ENCODE results near the gene PKHD1.

PKHD1 gene

DNA sequence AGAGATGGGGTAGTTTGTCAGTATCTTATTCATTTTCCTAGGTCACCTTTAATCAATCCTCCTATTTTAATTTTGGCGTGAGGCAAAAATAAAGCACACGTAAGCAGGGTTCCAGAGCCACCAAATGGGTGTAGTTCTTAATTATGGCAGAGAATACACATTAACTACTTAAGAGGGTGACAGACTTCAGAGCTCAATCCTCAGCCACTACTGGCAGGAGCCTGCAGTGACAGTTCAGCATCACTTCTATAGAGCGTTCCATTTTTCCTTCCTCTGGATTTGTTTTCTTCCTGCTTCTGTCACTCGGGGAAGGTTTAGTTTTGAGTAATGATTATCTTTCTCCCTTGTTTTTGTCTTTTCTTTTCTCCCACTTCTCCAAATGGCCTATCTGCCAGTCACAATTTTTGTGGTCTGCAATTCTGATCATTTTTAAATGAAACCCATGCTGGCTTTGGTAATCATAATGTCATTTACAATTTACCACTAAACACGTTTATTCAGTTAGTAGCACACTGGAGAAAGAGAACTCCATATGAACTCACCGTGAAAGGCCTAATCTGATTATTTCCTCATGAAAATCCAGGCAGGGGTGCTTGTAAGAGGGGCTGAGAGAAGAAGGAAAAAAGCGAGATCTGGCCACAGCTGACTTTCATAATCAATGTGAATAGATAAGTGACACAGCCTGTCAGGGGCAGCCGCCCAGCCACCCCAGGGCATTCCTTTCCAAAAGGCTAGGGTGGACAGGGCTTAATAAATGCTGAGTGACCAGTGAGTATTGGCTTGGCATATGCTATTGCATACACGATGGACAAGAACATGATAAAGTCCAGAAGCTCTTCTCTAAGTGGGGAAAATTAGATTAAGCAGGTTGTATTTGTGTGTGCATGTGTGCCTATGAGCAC lies 412.1 kb downstream of the PKHD1 start:
- no peak for DNase-seq

DNA sequence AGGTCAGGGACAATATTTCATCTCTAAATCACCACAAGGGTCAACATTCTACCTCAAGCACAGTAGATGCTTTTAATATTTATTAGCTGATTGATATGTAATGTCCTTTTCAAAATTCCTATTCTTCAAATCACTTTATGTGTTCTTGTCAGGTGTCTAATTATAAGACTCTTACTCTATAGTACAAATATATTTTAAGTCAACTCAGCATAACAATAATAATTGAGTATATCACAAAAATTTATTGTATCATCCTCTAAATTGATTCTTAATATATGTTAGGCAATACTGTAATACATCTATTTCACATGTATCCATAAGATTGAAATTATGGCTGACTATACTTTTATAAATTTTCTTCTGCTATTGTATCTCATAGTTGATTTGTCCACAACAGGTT lies 423.9 kb downstream of the PKHD1 start:
- DNase-seq: no peak

- DNase-seq: no peak
Measured at GRCh38 chr6:51660767-51661166, 426.6 kb downstream of the PKHD1 start.

DNA sequence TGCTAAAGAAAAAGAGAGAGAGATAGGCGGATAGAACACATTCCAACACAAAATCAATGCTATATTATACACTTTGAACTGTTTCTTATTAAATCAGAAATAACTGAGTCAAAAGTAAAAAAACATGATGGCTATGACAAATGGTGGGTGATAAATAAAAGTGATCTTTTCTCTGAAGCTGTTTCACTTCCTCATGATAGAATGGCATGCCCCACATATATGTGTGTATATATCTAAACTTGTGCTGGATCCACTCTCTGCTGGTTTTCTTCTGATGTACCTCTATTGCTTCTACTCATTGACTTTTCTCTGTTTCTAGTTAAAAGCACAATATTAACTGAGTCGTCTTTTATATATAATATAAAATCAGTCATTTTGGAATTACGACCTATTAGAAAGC lies 429.9 kb downstream of the PKHD1 start:
- DNase-seq: no peak

DNA sequence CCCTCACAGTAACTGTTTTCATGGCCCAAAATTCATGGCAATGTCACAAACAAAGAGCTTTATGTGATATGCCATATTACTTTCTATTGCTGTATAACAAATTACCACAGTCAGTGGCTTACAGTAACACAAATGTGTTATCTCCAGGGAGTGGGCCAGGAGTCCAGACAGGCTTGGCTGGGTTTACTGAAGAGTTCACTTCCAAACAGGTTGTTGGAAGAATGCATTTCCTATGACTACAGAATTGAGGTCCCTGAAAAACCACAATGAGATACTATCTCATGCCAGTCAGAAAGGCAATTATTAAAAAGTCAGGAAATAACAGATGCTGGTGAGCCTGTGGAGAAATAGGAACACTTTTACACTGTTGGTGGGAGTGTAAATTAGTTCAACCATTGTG lies 431.9 kb downstream of the PKHD1 start:
- no peak for DNase-seq

DNA sequence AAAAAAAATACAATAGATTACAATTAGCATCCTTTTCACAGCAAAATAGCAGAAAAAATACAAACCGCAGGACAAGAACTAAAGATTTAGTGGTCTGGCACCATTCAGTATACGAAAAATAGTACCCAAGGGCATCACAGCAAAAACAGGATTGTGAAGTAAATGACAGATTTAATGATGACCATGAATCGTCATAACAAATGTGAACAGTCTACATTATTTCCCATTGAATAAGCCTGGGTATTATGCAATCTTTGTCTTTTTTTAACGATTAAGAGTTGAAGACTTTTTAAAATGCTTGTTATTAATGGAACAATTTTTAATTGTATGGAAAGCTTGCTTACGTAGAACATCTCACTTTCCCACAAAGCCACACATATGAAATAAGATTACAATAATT lies 432.8 kb downstream of the PKHD1 start:
- no peak for DNase-seq

- DNase-seq: no peak
Measured at GRCh38 chr6:51651132-51651817, 436.1 kb downstream of the PKHD1 start.

GRCh38 chr6:51648774-51649173 lies 438.6 kb downstream of the PKHD1 start:
- no peak for DNase-seq

- no peak for DNase-seq
Measured at GRCh38 chr6:51648236-51648635, 439.2 kb downstream of the PKHD1 start.

GRCh38 chr6:51644426-51644825 lies 443.0 kb downstream of the PKHD1 start:
- DNase-seq: no peak

DNA sequence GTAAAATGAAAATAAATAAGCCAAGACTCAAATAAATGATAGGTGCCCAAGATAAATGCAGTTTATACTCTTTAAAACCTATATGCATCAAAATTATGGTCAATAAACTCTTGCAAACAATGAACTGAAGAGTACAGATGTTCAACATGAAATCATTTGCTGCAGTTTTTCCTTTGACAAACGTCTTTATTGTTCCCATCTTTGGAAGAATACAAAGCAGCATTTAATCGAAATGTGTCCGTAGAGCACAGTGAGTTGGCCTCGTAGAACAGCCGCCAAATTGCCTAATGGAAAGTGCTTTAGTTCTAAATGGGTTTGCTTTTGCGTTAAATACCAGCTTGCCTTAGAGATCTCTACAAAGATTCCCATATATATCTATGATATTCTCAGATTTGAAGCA lies 447.4 kb downstream of the PKHD1 start:
- no peak for DNase-seq

- no peak for DNase-seq
Measured at GRCh38 chr6:51633424-51633823, 454.0 kb downstream of the PKHD1 start.

GRCh38 chr6:51630011-51630410 lies 457.4 kb downstream of the PKHD1 start:
- no peak for DNase-seq

- DNase-seq: no peak
Measured at GRCh38 chr6:51626391-51626790, 461.0 kb downstream of the PKHD1 start.

DNA sequence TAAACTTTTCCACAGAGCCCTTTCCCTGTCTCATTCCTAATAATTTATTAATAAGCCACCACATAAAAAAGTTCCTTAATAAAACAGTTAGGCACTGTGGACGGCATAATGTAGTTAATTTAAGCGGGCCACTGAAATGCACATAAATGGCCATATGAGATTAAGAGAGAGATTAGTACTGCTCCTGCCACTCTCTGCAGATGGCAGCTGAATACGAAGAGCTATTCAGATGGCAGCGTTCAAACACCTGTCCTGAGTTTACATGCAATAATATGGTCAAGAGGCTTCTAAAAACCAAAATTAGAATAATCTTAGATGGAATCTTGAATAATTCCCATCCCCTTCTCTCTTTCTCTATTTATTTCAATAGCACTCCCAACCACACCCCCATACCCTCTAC lies 461.8 kb downstream of the PKHD1 start:
- no peak for DNase-seq

- DNase-seq: no peak
Measured at GRCh38 chr6:51620971-51621370, 466.4 kb downstream of the PKHD1 start.

DNA sequence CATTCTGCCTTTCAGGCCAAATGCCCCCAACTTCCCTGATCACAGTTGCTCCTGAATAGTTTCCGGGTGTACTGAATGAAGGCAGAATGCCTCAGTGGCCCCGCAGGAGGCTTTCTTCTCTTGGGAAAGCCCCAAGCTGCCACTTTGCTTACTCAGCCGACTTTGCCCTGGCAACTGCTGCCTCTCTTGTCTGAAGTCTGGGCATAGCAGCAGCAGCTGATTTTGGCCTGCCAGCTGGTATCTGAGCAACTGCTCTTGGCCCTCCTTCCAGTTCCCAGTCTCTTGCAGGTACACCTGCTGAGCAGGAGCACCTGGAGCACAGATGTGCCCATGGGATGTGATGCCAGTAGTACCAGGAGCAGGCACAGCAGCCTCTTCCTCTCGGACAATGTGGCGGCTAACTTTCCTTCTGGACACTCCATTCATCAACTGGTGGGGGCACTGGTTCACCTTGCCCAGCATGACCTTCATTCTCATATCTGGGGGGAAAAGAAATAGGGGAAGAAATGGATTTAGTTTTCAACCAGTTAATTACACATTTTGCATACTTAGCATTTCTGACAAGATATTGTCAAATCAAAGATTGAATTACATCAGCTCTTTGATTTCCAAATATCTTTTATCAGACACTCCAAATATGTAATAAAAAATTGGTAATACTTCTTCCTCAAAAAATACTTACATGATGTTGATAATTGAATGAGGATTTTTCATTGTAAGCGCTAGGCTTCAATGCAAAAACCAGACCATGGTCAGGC lies 468.2 kb downstream of the PKHD1 start:
- DNase-seq: no peak

DNA sequence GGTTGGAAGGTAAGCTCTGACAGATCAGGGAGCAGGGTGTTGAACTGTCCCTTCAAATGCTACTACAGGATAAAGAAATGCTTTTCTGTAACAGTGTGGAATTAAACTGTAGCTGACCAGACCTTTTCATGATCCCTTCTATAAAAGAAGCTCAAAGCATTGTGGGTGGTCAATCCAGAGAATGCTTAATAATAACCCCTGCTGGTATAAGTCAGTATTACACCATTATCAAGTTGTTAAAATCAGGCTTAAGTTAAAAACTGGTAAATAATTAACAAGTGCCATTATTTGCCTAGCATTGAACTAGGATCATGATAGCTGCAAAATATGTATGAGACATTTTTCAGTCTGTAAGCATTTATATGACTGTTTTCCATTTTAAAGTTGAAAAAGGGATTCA lies 468.9 kb downstream of the PKHD1 start:
- no peak for DNase-seq

GRCh38 chr6:51617751-51618150 lies 469.7 kb downstream of the PKHD1 start:
- no peak for DNase-seq

DNA sequence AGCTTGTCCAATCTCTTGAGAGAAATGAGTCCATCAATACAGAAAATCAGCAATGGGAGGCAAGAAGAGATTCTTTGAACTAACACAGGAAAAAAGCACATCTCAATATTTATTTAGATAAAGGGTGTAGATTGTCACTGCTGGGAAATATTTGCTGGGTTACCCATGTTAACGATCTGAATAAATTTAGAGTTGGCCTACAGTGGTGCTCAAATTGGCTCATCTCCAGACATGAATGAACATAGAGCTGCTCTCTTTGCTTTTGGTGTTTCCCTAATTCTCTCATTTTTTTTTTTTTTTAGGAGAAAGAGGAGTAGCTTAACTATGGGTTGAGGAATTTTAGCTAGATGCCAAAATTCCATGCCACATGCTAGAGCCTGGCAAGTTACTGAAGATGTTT lies 471.2 kb downstream of the PKHD1 start:
- DNase-seq: no peak

- no peak for DNase-seq
Measured at GRCh38 chr6:51614725-51615124, 472.7 kb downstream of the PKHD1 start.

GRCh38 chr6:51613558-51613957 lies 473.9 kb downstream of the PKHD1 start:
- no peak for DNase-seq

- DNase-seq: no peak
Measured at GRCh38 chr6:51608932-51609331, 478.5 kb downstream of the PKHD1 start.

DNA sequence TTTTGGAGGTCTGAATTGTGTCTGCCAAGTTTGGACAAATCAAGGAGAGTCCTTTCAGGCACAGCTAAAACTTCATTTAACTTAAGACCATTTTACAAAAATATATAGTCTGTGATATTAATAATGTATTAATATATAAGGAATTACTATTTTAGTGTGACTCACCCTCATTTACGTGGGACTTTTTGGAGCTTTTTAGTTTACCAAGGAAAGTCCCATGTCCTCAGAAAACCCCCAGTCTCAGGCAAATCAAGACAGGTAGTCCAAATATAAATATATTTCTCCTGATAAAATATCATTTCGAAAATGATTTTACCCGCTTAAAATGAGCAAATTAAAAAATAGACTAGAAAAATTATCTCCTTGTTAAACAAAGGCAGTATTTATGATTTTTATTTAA lies 479.0 kb downstream of the PKHD1 start:
- no peak for DNase-seq
